GM18951 (cell line): ENCODE measurements around the gene DDX60.
"Not testable (repeated sequence)": the region's sequence is repeated elsewhere in the genome, so short reads cannot be mapped to it uniquely, and the experiment has no call there.

Experiments used
- POLR2A ChIP-seq: IDR thresholded peaks from 4 replicates; pipeline ENCODE4 v1.6.1; 2011; ENCODE audit warnings: mild to moderate bottlenecking; ENCODE audit not compliant: insufficient read length, insufficient read depth; ENCODE audit errors: extremely low read depth
- in situ Hi-C: fragments of 300-500 bp; cut with MboI; formaldehyde crosslinking; loops from one replicate; pipeline ENCODE4 v1.12.0; 2022; ENCODE audit warnings: low sequenced_read_pairs, mixed read lengths, inconsistent platforms; ENCODE audit not compliant: unreplicated experiment

Gene DDX60

DNA sequence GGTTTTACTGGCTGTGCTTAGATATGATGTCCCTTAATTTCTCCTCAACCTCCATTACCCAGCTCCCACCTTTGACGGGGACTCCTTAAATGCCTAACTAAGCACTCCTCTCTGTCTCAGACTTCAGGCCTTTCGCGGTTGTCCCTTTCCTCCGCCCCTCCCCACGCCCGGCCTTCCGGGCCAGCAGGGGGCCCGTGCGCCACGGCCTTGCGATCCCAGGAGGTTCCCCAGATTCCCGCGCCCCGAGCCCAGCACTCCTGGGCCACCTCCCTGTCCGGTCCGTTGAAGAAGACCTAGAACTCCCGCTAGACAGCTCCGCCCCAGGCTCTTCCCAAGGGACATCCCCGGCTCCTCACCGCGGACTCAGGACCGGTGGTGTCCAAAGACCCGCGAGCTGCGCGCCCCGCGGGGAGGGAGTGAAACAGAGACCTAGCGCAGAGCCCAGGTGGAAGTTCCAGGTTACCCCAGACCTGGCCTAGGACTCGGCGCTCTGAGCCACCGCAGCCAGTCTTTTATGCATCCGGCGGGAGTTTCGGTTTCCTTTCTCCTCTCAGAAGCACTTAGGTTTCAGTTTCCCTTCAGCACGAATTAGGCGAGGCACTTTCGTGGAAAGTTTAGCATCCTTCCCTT lies at the start of gene DDX60:
TSS of gene DDX60 (minus strand) at position 487 of the 630 bp plus-strand sequence. CDS start 7,493 bp downstream, outside the sequence.
- TF ChIP-seq POLR2A, result peak; percentile 87
- in situ Hi-C loops, result no loop called here

- no peak for TF ChIP-seq POLR2A
- in situ Hi-C loops, result no loop called here
Measured at GRCh38 chr4:168367065-168367464, 48.5 kb upstream of the DDX60 start.

- TF ChIP-seq POLR2A, result no peak
Measured at GRCh38 chr4:168362025-168362401, 43.5 kb upstream of the DDX60 start.

GRCh38 chr4:168361365-168362024 lies 42.9 kb upstream of the DDX60 start:
- no peak for TF ChIP-seq POLR2A
- in situ Hi-C loops, result no loop called here

More at GRCh38 chr4:168362025-168362401, 43.5 kb upstream of the DDX60 start:
- in situ Hi-C loops, result no loop called here

DNA sequence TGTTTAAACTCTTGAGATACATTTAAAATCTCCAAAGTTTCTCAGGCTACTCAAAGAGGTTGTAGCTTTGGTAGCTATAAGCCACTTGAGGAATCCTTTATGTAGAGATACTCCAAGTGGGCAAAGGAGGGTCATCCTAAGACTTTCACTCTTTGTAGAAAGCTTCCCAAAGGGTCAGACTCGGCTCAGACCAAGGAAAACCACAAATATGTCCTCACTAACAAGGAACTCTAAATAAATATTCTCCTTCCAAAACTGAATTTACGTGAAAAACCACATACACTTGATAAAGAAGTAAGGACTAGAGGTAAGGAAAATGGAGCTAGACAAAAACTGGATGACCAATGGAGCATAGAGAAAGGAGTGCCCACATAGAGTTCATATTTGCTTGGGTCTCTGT lies 41.7 kb upstream of the DDX60 start:
- in situ Hi-C loops, result no loop called here
- no peak for TF ChIP-seq POLR2A

DNA sequence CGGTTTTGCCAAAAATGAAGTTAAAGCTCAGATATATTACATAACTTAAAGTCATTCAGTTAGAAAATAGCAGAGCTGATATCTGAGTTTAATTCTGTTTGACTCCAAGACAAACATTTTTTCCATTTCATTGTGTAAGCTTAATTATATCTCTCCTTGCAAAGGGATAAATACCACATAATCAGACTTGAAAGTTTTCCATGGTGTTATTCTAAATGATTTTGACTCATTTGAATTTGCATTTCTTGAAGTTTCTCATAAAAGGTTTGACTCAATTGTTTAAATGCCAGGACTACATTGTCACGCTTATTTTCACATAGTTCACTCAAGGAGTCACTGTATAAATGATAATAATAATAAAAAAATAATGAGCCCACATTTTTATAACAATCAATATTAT lies 39.4 kb upstream of the DDX60 start:
- no peak for TF ChIP-seq POLR2A
- in situ Hi-C loops, result no loop called here

GRCh38 chr4:168353746-168354145 lies 35.2 kb upstream of the DDX60 start:
- no peak for TF ChIP-seq POLR2A
- in situ Hi-C loops, result no loop called here

DNA sequence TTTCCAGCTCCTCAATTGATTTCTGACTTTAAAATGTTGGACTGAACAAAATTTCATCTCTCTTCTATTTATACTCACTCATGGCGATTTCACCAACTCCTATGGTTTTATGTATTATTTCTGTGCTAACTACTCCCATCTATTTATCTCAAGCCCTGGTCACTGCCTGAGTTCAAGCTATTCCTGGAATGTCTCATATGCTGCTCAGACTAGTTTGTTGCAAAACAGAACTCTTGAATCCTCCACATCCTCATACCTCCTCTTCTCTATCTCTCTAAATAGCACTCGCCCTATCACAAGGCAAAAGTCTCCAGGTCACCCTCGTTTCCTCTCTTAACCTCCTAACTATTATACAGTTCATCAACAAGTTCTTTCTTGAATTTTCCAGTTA lies 19.0 kb upstream of the DDX60 start:
- in situ Hi-C loops, result no loop called here
- no peak for TF ChIP-seq POLR2A

DNA sequence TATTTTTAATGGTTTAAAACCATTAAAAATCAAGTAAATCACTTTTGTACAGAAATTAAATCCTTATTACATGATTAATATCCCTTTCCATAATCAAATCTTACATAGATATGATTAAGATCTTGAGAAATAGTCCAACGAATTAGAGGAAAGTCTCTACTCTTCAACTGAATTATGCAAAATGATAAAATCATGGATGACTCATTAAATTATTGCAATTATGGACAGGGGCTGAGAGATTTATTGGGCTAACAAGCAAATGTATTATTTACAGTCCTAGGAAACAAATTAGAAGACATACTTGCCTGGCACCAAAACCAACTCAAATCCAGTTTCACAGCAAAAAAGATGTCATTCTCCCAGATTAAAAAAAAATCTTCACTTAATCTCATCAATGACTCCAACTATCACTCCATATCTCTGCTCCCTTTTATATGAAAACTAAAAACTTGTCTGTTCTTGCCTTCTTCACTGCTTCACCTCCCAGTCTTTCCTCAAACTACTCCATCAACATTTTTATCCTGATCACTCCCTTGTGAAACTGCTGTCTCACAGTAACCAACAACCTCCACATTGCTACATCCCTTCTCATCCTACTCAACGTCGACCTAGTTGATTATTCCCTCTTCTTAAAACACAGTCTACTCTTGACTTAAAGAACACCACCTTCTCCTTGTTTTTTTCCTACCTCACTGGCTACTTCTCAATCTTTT lies 18.4 kb upstream of the DDX60 start:
- no peak for TF ChIP-seq POLR2A
- in situ Hi-C loops, result no loop called here

DNA sequence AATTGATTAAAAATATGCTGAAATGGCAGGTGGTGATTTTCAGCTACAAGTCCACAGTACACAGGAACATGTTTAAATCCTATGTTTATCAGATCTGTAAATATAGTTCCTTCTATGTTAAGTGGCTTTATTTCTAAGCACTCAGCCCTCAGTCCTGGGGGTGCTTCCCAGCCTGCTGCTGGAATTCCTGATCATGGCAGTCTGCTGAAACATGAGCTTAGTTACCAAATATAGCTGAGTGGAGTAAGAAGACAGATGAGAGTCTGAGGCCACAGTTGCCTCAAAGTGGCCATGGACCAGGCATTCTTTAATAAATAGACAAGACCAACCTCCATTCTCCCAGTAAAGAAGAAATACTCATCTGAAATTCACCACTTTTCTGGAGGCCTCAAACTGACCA lies 17.1 kb upstream of the DDX60 start:
- no peak for TF ChIP-seq POLR2A
- in situ Hi-C loops, result no loop called here

DNA sequence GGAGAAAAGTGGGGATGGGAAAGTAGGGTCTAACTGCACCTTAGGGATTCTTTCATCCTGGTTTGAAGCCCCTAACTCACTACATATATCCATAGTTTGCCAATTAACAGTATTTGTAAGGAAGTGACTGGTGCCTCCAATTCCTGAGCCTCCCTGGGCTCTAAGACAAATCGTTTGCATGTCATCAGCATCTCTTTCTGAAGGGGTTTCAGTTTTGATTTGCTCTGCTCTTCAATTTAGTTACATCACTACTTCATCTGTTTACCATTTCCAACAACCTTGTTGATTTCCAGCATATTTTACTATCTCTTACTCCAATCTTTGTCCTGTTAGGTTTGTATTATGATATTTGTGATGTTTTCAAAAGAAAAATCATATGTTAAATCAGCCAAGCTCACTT lies 15.5 kb upstream of the DDX60 start:
- in situ Hi-C loops, result no loop called here
- no peak for TF ChIP-seq POLR2A

- in situ Hi-C loops, result not testable (repeated sequence)
Measured at GRCh38 chr4:168330575-168330974, 12.0 kb upstream of the DDX60 start.

DNA sequence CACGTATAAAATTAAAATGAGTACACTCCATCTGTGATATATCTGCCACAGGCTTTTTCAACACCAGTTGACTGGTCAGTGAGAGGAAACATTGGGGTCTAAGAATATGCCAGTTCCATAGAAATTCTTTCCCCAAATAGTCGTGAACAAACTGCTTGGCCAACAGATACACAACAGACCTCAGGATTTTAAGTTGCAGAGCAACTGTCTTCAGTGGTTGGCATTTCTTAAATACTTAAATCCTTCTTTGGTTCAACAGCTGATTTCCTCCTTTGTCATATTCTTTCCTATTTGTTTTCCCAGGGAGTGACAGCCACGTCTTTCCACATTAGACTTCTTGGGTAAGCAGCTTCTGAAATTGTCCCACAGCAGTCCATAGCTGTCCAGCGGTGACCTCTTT lies 7.0 kb upstream of the DDX60 start:
- no peak for TF ChIP-seq POLR2A
- in situ Hi-C loops, result no loop called here

DNA sequence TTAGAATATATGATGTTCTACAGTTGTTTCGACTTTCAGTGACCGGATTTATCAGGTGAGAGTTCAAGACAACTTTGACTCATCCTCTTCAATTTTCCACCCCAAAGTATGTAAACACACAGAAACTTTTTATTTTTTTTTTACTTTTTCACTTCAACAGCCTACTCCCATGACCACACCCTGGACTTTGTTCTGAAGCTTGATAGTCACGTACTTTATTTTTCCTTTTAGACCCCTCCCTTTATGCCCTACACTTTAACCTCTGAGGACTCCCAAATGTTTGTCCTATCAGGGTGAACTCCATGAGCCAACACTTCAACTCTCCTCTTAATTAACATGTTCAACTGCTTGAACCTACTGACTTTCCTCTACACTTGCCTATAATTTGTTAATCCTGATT lies 2.5 kb upstream of the DDX60 start:
- TF ChIP-seq POLR2A, result no peak
- in situ Hi-C loops, result no loop called here

DNA sequence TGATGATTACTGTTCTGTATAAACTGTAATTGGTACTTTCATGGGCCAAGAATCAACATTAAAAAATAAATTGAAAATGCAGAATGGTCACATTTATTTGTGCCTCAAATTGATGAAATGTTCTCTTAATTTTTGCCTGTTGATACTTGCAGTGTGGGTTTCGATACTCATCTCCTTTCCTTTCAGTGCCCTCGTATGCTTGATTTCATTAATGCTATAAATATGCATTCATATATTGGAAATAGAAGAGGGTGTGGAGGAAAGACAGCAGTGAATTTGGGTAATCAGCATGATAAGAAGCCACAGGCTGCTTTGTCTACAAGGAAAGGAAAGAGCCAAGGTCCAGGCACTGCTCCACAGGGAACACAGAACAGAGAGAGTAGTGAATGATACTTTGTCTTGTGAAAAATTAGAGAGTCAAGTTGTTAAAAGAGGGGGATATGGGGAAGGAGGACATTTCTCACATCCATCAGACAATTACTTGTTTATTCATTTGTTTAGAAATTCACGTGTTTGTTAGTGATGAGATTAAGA lies 1.0 kb upstream of the DDX60 start:
- TF ChIP-seq POLR2A, result no peak
- in situ Hi-C loops, result no loop called here
